HG03439 (cell line): ENCODE results near the gene PACS1.
A peak's percentile ranks its signal among the peaks of the same experiment; 100 is the strongest.

Source experiments
- ATAC-seq: cut with Tn5 transposase; IDR thresholded peaks from one replicate; pipeline ENCODE4 v1.9.1; 2021; ENCODE audit warnings: mild to moderate bottlenecking, moderate library complexity; ENCODE audit not compliant: unreplicated experiment

Gene PACS1

GRCh38 chr11:66048547-66049323, 21.3 kb upstream of the PACS1 start, which contains the start of gene GAL3ST3:
GAL3ST3 (minus strand) TSS chr11:66049161; CDS start chr11:66045415, 3,746 bp downstream.
- no peak for ATAC-seq

- no peak for ATAC-seq
Measured at GRCh38 chr11:66050581-66051231, 19.4 kb upstream of the PACS1 start.

DNA sequence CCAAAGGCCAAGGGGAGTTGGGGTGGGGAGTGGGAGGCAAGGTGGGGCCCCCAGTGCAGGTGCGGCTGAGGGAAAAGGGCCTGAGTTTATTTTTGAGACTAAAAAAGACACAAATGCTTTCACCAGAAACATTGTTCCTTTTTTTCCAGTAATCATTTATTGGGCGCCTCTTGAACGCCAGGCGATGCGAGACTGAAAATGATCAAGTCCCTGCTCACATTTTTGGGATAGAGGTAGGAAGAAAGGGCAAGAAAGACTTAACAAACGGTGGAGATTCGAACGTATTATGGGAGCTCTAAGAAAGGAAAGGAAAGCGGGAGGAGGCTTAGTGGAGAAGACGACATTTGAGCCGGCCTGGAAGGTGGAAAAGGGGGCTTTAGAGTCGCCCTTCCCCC, 18.7 kb upstream of the PACS1 start:
- ATAC-seq, result no peak

DNA sequence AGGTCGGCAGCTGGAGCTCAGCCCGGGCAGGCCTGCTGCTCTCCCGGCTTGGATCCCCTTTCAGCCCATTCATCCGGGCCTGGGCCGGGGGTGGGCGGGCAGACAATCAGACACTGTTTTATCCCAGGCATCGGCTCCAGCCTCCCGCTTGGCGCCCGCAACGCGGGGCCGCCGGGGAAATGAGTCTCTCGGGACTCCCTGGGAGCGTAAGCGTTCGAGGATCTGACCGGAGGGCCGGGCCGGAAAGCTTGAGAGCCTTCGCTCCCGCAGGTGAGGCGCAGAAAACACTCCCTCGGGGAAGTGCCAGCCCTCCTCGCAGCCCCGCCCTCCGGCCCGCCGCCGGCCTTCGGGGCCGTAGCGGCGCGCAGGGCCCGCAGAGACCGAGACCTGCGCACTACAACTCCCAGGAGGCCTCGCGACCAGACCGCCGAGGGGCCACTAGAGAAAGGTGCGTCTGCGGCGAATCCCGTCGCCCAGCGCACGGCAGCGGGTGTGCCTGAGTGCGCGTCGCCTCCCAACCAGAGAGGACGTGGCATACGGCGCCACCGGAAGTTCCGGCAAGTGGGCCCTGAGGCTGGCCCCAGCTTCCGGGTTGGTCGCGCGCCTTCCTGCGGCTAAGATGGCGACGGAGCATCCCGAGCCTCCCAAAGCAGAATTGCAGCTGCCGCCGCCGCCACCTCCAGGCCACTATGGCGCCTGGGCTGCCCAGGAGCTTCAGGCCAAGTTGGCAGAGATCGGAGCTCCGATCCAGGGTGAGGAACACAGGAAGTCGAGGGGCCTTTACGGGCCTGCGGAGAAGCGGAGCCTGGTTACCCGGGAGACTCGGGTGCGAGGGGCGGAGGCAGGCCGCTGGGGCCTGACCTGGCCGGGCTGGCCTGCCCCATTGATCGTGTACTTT, 18.1 kb upstream of the PACS1 start, which contains the start of gene SF3B2:
TSS of gene SF3B2 (plus strand) at position 599 of the 898 bp plus-strand sequence. CDS start at position 620, 21 bp downstream.
- peak; percentile 95 for ATAC-seq

DNA sequence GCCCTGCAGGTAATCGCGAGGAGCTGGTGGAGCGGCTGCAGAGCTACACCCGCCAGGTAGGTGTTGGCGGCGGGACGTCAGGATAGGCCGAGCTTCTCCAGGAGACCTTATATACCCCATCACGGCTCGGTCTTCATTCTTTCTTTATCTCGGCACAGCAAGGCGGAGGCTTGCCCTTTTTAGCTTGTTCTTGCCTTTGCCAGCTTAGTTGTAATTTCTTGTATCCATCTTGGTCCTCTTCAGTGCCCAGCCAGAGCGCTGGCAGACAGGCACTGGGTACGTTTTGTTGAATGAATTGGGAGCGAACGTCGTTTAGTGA, 17.4 kb upstream of the PACS1 start:
- no peak for ATAC-seq

- ATAC-seq, result no peak
Measured at GRCh38 chr11:66055021-66055420, 15.1 kb upstream of the PACS1 start.

DNA sequence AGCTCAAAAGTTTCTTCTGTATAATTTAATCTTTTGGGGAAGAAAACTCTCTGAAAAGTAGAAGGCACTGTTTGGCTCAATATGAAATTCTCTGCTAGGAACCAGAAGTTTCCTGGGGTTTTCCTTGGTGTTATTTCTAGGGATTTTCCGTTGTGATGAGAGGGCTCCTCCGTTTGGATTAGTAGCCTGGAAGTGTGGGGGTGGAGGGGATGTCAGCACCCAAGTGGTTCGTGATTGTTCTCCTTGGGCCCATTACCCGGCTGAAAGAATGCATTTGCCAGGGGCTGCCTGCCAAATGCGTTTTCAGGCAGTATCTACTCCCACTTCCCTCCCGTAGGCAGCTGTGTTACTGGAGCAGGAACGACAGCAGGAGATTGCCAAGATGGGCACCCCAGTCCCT, 13.6 kb upstream of the PACS1 start:
- no peak for ATAC-seq

DNA sequence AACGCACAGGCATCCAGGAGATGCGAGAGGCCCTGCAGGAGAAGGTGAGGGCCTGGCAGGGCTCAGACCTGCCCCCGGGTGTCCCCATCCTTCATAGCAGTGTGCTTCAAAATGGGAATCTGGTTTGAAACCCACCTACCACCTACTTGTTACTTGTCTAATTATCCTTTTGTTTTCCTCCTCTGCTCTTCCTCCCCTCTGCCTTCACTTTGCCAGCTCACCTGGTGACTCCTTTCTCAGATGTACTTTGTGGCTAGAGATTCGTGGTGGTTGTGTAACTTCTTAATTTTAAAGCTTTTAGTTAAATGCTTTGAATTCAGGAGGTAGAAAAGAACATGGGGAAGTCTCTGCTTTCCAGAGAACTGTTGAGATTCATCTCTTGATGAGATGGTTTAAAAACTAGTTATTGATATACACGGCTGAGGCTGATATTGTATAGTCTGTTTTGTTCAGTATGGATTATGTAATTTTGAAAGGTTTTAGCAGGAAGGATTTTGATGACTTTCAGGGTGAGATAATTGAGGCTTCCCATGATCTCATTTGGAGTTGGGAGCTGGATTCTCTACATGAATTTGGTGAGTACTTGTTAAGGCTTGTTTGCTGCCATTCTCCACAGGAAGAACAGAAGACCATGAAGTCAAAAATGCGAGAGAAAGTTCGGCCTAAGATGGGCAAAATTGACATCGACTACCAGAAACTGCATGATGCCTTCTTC, 9.9 kb upstream of the PACS1 start:
- no peak for ATAC-seq

- ATAC-seq, result no peak
Measured at GRCh38 chr11:66061268-66061667, 8.8 kb upstream of the PACS1 start.

DNA sequence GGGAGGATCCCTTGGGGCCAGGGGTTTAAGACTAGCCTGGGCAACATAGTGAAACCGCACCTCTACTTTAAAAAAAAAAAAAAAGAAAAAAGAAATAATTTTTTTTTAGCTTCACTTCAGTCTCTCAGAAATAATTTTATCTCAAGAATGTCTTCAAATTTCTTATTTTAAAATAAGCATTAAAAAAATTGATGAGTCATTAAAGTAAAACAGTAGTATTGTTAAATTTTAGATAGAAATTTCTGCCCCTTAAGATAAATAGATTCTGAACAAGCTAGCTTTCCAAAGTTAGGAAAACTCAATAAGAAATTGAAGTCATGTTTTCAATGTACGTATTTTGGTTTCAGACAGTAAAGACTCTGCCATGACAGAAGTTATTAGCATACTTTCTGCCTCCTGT, 7.7 kb upstream of the PACS1 start:
- ATAC-seq, result no peak

GRCh38 chr11:66063900-66064299, 6.2 kb upstream of the PACS1 start:
- ATAC-seq, result no peak

DNA sequence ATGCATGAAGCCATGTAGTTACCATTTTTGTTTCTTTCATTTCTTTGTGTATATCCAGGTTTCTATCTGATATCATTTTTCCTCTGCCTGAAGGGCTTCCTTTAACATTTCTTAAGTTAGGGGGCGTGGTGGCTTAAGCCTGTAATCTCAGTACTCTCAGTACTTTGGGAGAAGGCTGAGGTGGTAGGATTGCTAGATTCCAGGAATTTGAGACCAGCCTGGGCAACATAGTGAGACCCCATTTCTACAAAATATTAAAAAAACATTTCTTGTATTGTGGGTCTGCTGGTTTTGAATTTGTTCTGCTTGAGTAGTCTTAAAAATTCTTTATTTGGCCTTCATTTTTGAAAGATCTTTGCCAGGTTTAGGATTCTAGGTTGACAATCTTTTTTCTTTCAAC, 5.5 kb upstream of the PACS1 start:
- no peak for ATAC-seq

GRCh38 chr11:66066751-66067150, 3.3 kb upstream of the PACS1 start:
- no peak for ATAC-seq

GRCh38 chr11:66067640-66068039, 2.4 kb upstream of the PACS1 start:
- ATAC-seq, result no peak

- no peak for ATAC-seq
Measured at GRCh38 chr11:66068154-66068821, 1.8 kb upstream of the PACS1 start.

GRCh38 chr11:66068923-66069714, 953 bp upstream of the PACS1 start:
- ATAC-seq, result peak; percentile 5

DNA sequence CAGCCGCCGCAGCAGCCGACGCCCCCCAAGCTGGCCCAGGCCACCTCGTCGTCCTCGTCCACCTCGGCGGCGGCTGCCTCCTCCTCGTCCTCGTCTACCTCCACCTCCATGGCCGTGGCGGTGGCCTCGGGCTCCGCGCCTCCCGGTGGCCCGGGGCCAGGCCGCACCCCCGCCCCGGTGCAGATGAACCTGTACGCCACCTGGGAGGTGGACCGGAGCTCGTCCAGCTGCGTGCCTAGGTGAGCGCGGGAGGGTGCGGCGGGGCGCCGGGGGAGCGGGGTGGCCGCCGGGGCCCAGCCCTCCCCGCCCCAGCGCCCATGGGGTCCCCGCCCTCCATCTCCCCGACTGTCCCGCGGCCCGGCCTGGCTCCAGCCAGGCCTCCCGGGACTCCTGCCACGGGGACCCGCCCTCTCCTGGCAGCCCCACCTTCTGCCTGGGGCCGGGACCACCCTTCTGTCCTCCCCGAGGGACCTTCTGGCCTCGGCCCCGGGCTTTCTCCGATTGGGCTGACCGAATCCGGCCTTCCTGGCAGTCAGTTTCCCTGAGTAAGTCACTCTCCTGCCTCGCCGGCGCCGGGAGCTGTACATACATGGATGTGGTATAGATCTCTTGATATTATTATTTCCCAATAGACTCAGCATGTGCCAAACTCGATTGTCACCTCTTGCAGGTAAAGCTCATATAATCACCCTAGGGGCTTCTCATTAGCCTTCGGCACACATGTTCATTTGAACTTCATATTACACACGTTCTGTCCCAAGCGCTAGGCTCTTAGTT, 720 bp downstream of the PACS1 start:
- ATAC-seq, result peak; percentile 19

DNA sequence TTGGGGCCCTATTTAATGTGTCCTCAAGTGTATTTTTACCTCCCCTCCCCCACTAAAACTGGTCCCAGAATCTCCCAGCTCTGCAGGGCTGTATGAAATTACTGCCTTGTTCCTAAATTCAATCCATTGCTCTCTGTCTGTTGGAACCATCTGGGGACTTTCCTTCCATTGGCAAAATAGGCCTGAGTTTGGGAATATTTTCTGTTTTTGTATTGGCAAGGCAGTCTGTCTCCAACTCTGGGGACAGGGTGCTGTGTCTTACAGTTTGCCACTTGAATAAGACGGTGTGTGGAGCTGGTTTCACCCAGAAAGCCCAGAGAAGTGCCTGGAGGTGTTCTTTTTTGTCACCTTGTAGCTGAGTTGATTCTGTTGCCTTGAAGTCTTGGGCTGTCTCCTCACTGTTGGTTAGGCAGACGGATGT, 1.3 kb downstream of the PACS1 start:
- ATAC-seq, result no peak

- ATAC-seq, result no peak
Measured at GRCh38 chr11:66072081-66072480, 2.0 kb downstream of the PACS1 start.
